IMR-90 (cell line): ENCODE measurements around the gene ARL6IP5.

Source experiments
- BHLHE40 ChIP-seq: fragments of 150-350 bp; IDR thresholded peaks from 2 replicates; pipeline ENCODE4 v1.6.1; 2016; ENCODE audit warnings: mild to moderate bottlenecking, low read depth, low read length
- CEBPB ChIP-seq: IDR thresholded peaks from 2 replicates; pipeline ENCODE4 v1.6.1; 2012; ENCODE audit warnings: low read depth, low read length, improper control_type of control experiment
- CHD1 ChIP-seq: IDR thresholded peaks from 2 replicates; pipeline ENCODE4 v1.6.1; 2012; ENCODE audit warnings: low read depth, low read length, improper control_type of control experiment
- CTCF ChIP-seq: conservative IDR thresholded peaks from 2 replicates; pipeline ENCODE4 v1.5.1; 2012; ENCODE audit warnings: mild to moderate bottlenecking, low read depth, low read length, improper control_type of control experiment
- MAFK ChIP-seq: IDR thresholded peaks from 2 replicates; pipeline ENCODE4 v1.6.1; 2012; ENCODE audit warnings: low read depth, low read length, improper control_type of control experiment
- POLR2A ChIP-seq: IDR thresholded peaks from 2 replicates; pipeline ENCODE4 v1.6.1; 2012; ENCODE audit warnings: mild to moderate bottlenecking, low read depth, low read length
- RAD21 ChIP-seq: IDR thresholded peaks from 2 replicates; pipeline ENCODE4 v1.6.1; 2012; ENCODE audit warnings: low read length, improper control_type of control experiment

DNA sequence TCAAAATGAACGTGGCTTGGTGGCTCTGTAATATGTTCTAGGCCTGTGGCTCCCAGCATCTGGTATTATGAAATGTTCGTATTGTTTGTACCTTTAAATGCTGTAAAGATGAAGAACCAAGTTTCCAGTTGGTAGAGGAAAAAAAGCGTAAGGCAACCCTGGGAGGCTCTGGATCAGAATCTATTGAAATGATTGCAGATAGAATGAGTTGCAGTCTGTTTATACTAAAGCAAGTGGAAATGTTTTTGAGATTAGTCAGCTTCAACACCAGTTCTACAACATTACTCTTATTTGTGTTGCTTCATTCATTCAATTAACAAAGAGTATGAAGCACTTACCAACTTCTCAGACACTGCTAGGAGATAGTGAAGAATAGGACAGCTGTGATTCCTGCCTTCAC, 5.3 kb downstream of the ARL6IP5 start:
- TF ChIP-seq BHLHE40 (no peak), CTCF (no peak), POLR2A (no peak), RAD21 (no peak), CHD1 (no peak), CEBPB (peak; percentile 72), MAFK (no peak)
